HG02642 (cell line): ENCODE measurements around the gene RPS24.
"Not testable (repeated sequence)": the region's sequence is repeated elsewhere in the genome, so short reads cannot be mapped to it uniquely, and the experiment has no call there.

Experiments
- ATAC-seq: cut with Tn5 transposase; IDR thresholded peaks from one replicate; pipeline ENCODE4 v1.9.1; 2021; ENCODE audit warnings: mild to moderate bottlenecking; ENCODE audit not compliant: unreplicated experiment, poor library complexity

Gene RPS24

DNA sequence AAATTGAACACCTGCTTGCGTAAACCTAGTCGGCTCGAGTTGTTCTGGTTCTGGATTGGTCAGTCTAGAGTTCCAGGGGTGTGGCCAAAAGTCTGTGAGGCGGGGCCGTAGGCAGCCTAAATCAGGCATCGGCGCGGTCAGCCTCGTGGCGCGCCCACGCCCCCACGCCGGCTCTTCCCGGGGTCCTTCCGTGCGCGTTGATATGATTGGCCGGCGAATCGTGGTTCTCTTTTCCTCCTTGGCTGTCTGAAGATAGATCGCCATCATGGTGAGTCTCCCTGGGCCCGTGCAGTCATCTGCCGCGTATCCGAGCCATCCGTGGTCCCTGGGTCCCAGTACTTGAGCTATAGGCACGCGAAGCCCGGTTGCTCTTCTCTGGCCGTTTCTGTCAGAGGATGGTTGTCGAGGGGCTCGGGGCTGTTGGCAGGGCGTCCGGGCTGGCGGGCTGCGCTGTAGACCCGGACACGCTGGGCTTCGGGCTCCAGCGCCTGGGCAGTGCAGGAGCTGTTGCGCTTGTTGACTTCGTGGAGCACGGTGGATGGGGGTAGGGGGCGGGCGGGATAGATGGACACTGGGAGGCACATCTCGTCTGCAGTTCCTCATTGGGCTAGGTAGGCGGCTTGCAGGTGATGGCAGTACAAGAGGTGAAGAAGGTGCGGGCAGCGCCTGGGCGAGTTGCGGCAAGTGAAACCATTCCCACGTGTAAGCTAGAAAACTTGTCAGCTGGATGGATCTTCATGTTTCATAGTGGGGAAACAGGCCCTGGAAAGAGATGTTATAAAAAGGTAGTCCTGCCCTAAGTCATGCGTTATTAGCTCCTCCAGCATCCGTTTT, at the start of gene RPS24:
Gene RPS24, plus strand, starts transcription at position 227 of the 834 bp plus-strand sequence. Its CDS starts 39 bp downstream, at position 266.
- ATAC-seq = peak; percentile 84

DNA sequence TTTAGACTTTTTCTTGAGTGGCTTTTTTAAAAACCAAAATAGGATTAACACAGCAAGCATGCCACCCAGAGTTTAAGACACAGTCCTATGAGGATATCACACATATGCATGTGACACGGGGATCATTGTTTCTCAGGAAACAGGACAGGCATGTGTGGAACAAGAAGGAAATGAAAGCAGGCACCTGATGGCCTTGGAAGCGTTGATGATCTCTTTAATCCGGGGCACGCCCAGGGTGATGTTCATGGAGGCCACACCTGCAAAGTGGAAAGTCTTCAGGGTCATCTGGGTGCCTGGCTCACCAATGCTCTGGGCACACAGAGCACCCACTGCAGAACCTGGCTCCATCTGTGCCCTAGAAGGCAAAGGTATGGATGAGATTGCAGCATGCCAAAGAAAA, 48.7 kb upstream of the RPS24 start:
- ATAC-seq = no peak

DNA sequence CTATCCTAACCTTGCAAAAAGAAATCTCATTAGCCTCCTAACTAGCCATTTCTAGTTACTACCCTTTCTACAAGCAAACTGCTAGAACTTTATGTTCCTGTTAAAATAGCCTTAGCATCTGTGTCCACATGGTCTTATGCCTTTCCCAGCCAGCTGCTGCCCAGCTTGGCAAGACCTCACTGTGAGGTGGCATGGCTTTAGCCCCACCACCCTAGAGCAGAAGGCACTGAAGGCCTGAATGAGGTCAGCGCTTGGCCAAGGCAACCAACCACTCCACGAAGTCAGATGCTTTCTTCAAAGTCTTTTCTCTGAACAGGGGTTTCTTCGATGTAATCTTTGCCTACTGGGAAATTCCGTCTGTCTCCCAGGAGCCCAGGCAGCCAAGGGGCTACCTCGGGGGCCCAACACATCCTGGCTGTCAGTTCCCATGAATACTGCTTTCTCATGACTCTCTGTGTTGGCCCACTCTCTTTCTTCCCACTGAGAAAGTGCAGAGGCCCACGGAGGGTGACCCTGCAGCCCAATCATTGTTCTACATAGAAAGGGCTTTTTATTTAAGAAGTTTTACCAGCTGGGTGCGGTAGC, 45.9 kb upstream of the RPS24 start:
- ATAC-seq = no peak

DNA sequence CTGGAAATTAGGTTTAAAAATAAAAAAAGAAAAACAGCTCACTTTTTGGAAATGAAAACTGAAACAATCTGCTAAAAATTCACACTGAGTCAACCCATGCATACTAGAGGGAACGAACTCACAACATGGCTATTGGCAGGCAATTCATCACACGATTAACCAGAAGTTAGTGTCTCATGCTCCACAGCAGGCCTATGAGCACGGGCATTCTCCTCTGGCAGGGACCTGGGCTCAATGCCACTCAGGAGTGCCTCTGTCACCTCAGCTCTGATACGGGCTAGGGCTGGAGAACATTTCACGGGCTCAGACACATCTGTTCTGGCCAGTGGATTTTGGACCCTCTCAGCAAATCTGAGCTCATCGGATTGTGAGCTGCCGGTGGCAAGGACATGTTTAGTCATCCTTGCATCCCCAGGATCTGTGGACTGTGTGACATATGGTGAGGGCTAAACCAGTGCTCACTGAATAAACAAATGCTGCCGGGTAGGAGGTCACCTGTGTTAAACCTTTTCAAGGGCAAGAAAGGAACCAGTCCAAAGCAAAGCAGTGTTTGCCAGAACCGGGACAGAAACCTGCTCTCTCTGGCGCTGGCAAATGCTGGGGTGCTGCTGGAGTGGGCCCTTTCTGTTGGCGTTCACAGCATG, 44.5 kb upstream of the RPS24 start:
- no peak for ATAC-seq

DNA sequence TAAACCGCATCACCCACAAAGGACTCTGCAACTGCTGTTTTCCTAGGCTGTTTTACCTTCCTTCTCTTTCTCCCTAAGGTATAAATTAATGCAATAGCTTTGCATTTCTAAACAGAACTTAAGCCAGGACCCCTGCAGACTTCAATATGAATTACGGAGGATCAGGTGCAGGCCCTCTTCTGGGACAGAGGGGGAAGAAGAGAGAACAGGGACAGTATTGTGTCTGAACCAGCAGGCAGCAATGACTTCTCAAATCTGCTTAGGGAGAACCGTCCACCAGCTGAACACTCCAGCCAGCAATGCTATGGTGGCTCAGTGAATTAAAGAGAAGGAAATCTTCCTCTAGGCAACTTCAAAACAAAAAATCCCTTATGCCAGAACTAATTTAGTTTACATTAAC, 40.0 kb upstream of the RPS24 start:
- no peak for ATAC-seq

DNA sequence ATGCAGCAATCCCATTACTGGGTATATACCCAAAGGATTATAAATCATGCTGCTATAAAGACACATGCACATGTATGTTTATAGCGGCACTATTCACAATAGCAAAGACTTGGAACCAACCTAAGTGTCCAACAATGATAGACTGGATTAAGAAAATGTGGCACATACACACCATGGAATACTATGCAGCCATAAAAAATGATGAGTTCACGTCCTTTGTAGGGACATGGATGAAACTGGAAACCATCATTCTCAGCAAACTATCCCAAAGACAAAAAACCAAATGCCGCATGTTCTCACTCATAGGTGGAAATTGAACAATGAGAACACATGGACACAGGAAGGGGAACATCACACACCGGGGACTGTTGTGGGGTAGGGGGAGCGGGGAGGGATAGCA, 34.9 kb upstream of the RPS24 start:
- ATAC-seq = not testable (repeated sequence)

DNA sequence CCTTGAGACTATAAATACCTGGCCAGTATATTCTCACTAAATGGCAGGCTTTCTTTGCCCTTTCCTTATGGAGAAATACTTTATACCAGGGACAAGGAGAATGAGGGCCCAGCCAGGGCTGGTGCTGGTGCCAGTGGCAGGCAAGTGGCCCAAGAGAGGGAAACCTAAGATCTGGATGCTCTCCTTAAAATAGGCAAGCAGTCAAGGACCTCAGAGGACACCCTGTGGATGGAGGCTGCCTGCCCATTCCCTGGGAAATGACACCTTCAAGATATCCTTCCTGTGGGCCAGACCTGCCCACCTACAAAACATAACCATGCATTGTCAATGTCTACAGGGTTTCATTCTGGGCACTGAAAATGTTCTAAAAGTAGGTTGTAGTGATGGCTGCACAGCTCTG, 33.5 kb upstream of the RPS24 start:
- no peak for ATAC-seq

DNA sequence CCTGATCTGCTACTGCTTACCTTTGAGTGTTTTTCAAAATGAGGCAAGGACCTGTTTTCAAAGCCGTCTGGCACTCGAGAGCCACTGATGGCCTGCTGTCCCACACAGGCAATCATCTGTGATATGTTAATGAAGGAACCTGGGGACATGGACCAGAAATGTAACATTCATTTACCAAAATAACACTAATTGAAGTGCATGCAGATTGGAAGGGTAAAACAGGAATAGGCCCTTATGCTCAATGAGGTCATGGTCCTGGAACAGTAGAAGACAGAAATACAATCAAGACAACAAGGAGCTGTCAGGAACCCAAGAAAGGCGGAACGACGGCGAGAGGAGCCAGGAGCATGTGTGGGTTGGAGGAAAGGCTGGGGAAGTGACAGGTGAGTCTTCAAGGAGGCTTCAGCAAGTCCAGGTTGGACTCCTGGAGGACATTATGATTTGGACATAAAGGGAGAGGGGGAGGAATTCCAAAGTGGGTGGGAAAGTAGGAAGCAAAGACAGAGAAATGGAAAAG, 32.6 kb upstream of the RPS24 start:
- no peak for ATAC-seq

DNA sequence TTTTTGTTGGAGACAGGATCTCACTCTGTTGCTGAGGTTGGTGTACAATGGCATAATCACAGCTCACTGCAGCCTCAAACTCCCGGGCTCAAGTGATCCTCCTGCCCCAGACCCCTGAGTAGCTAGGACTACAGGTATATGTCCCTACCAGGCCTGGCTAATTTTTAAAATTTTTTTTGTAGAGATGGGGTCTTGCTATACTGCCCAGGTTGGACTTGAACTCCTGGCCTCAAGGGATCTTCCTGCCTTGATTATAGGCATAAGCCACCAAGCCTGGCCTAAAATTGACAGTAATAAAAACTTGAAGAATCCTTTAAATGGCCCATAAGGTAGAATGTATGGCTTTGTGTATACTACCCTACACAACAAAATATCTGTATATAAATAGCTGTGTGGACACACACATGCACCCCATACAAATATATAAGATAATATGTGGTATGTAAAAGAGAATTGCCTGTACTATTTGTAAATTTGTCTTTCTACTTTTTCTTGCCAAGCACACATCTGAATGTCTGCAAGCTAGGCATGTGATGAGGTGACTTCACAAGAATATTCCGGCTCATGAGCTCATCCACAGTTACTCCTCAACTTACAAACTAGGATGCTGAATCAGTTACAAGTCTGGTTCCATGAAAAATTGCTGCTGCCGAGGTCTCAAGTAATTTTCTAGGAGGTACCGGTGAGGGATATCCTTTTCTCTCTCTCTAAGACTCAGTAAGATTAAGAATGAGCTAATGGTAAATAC, 30.9 kb upstream of the RPS24 start:
- no peak for ATAC-seq

DNA sequence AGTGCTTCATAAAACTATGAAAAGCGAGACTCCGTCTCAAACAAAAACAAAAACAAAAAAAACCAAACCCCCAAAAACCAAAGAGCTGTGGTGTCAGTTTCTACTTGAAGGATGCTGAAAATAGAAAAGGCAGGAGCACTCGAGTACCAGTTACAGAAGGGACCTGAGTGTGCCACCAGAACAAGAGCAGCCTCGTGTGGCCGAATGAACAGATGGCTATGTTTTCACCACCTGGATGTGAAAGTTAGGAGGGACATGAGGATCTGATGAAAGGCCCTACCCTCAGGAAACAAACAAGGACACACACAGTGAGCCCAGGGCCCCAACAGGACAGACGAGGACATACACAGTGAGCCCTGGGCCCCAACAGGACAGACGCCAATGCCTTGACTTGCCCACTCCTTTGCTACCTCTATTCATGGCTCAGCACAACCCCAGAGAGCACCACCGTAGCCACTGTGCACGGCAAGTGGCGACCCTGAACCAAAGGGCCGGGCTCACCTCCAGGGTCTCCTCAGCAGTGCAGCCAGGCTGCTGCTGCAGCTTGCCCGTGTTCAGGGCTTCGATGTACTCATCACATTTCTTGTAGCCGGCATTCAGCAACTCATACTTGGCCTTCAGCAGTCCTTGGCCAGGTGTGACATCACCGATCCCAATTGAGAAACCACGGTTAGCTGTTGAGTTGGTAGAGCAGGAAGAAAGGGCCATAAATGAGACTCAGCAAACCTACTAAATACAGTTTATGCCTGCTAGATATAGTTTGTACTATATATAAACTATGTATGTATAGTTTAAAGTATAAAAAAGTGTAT, 29.2 kb upstream of the RPS24 start:
- no peak for ATAC-seq

DNA sequence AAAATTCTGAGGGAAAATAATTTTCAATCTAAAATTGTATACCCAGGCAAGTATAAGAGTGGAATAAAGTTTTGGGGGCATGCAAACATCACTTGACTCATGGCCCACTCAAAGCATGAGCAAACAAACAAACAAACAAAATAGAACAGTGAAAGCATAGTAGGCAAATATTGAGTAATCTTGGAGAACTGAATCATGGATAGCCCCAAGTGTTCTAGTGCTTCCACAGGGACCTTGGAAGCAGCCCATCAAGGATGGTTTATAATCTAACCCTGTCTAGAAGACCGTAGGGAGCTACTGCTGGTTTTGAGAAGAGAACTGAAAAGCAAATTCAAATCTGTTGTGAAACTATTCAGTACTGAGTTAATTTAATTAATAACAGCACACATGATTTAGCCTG, 26.5 kb upstream of the RPS24 start:
- no peak for ATAC-seq

DNA sequence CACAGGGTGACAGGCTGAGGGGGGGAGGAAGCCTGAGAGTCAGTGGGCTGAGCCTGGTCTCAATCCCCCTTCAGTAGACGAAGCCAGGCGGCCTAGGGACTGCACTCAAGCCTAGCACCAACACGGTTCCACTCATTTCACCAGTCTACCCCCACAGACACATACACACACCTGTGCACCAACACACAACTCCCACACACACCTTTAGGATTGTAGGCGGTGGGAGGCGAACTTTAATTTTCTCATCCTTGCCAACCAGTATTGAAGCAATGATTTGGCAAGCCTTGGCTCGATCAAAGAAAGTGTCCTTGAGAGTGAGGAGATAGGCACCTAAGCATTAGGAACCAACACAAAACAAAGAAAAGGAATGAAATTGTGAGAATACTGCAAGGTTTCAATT, 24.0 kb upstream of the RPS24 start:
- no peak for ATAC-seq

DNA sequence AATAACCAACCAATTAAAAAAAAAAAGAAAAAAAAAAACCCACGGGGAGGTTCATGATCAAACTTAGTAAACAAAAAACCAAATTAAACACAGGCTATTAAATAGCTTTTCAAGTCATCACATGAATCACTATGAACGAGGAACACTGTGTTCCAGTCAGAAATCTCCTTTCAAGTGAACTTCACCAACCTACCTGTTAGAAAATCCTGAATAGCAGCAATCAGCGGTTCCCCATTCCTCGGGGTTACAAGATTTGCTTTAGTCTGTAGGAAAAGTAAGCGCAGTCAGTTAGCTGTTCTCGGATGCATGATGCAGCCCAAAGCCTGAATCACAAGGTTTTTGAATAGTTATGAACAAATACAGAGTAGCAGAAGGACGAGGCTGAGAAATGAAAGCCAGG, 23.4 kb upstream of the RPS24 start:
- no peak for ATAC-seq

DNA sequence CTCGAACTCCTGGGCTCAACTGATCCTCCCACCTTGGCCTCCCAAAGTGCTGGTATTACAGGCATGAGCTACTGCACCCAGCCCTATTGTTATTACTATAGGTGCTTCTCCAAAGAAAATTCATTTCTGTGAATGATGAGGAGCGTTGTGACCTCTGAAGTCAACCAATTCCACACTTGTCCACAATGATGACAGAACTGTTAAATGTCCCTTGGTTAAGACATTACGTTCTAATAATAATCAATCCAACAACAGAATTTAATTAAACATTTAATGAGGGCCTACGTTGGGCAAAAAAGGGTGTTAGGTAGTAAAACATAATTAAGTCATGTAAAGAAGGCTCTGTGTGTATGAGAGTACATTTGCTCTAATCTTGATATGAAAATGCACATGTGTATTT, 22.6 kb upstream of the RPS24 start:
- ATAC-seq = no peak

DNA sequence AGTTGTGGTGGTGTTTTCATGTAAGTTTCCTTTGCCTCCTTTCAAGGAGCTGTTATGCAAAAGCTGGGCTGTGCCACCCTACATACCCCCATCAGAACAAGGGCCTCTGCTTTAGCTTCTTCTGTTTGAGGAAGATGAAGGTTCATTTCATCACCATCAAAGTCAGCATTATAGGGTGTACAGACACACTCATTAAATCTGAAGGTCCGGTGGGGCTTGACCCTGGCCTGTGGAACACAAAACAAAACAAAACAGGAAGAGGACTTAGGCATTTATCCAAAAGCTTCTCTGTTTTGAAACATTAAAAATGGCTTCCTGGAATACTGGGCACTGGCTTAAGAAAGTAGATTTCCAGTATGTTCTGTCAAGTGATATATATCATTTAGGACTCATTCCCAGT, 20.1 kb upstream of the RPS24 start:
- ATAC-seq = no peak

DNA sequence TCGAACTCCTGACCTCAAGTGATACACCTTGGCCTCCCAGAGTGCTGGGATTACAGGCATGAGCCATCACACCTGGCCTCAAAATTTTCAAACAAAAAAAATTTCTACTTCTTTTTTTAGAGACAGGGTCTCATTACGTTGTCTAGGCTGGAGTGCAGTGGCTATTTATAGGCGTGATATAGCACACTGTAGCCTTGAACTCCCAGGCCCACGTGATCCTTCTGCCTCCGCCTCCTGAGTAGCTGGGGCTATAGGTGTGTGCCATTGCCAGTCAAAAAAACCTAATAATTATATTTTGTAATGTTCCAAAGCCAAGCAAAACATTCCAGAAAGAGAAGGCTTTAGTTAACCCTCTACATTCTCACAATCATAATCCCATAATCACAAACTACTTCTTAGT, 18.1 kb upstream of the RPS24 start:
- no peak for ATAC-seq

DNA sequence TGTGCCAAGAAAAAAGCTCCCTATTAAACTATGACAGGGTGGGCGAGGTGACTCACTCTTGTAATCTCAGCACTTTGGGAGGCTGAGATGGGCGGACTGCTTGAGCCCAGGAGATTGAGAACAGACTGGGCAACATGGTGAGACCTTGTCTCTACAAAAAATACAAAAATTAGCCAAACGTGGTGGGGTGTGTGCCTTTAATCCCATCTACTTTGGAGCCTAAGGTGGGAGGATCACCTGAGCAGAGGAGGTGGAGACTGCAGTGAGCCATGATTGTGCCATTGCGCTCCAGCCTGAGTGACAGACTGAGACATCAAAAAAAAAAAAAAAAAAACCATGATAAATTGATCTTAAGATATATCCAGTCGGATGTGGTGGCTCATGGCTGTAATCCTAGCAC, 15.8 kb upstream of the RPS24 start:
- ATAC-seq = no peak

DNA sequence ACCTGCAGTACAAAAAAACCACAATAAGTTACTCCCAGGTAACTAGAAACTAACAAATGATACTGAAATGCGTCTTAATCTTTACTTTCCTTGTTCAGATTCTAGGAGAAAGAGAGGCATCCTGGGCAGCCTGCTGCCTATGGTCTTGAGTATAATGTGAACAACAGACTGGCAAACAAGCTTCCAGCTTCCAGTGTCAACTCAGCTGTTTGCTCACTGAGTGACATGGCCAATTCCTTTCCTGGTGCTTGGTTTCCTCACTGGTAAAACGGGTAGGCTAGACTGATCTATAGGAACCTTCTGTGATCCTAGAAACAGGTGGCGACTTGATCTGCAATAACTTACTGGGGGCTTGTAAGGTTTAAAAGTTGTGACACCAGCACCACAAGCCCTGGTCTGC, 14.4 kb upstream of the RPS24 start:
- ATAC-seq = no peak

DNA sequence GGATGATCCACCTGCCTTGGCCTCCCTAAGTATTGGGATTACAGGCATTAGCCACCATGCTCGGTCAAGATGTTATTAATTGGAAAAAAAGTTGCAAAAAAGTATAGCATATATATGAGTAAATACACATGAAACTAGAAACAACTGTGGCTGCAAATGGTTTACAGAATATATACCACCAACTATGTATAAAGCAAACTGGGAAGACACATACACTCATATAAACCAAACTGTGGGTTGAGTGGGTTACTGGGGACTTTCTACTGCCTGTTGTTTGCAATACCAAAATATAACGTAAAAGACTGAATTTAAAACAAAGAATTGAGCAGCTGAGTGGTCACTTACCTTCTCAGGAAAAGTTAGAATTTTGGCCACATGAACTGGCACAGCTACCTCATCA, 12.5 kb upstream of the RPS24 start:
- no peak for ATAC-seq

DNA sequence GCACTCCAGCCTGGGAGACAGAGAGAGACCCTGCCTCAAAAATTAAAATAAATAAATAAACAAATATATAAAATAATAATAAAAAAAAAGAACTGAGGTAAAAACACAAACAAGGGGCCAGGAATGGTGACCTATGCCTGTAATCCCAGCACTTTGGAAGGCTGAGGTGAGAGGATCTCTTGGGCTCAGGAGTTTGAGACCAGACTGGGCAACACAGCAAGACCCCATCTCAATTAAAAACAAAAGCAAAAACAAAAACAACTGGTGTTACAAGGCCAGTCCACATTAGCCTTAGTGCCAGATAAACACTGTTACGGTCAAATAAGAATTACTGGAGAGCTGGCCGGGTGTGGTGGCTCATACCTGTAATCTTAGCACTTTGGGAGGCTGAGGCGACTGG, 9.9 kb upstream of the RPS24 start:
- no peak for ATAC-seq
